Femur (tissue), 1 donor: Measurements from ENCODE around the gene AMY1A.
"Not testable (repeated sequence)": the region's sequence is repeated elsewhere in the genome, so short reads cannot be mapped to it uniquely, and the experiment has no call there.

Experiments used
- DNase-seq: peaks from one replicate; pipeline ENCODE4 v3.0.0-alpha.2; 2017

AMY1A gene

GRCh38 chr1:103655460-103655859 is at the start of gene AMY1A:
Gene AMY1A, plus strand, starts transcription at chr1:103655760. Its CDS starts 571 bp downstream, at chr1:103656331.
- not testable (repeated sequence) for DNase-seq

- DNase-seq, result no peak
These were observed 39.2 kb upstream of the AMY1A start for GRCh38 chr1:103616362-103616761.

- not testable (repeated sequence) for DNase-seq
These were observed 38.5 kb upstream of the AMY1A start, which contains the start of gene AMY2A for GRCh38 chr1:103616994-103617477. Gene AMY2A, plus strand, starts transcription at chr1:103617427. Its CDS starts 14 bp downstream, at chr1:103617441.

GRCh38 chr1:103627436-103627835 is 28.1 kb upstream of the AMY1A start:
- DNase-seq, result not testable (repeated sequence)

- not testable (repeated sequence) for DNase-seq
These were observed 14.4 kb upstream of the AMY1A start for GRCh38 chr1:103641194-103641593.

- not testable (repeated sequence) for DNase-seq
These were observed 11.7 kb upstream of the AMY1A start for GRCh38 chr1:103643908-103644307.

- DNase-seq, result not testable (repeated sequence)
These were observed 5.3 kb upstream of the AMY1A start for GRCh38 chr1:103650305-103650704.

GRCh38 chr1:103650889-103651288 is 4.7 kb upstream of the AMY1A start:
- not testable (repeated sequence) for DNase-seq

GRCh38 chr1:103654133-103654532 is 1.4 kb upstream of the AMY1A start:
- DNase-seq, result not testable (repeated sequence)

GRCh38 chr1:103676335-103676734 is 20.8 kb downstream of the AMY1A start:
- DNase-seq, result not testable (repeated sequence)

GRCh38 chr1:103696110-103696509 is 40.5 kb downstream of the AMY1A start, which contains the start of gene AMY1B:
Gene AMY1B, minus strand, starts transcription at chr1:103696210. Its CDS starts 571 bp downstream, at chr1:103695639.
- not testable (repeated sequence) for DNase-seq

- not testable (repeated sequence) for DNase-seq
These were observed 41.9 kb downstream of the AMY1A start for GRCh38 chr1:103697430-103697829.

GRCh38 chr1:103700669-103701068 is 45.1 kb downstream of the AMY1A start:
- DNase-seq, result not testable (repeated sequence)

- not testable (repeated sequence) for DNase-seq
These were observed 45.7 kb downstream of the AMY1A start for GRCh38 chr1:103701256-103701655.

GRCh38 chr1:103707670-103708069 is 52.1 kb downstream of the AMY1A start:
- DNase-seq, result not testable (repeated sequence)

GRCh38 chr1:103710381-103710780 is 54.8 kb downstream of the AMY1A start:
- DNase-seq, result not testable (repeated sequence)
